Activated CD8-positive, alpha-beta memory T cell treated with anti-CD3 and anti-CD28 coated beads, Interleukin-2, amount 50 U/mL, for 1 hour (primary cell): ENCODE measurements around the gene ACSL4.
"Not testable (repeated sequence)": the region's sequence is repeated elsewhere in the genome, so short reads cannot be mapped to it uniquely, and the experiment has no call there.

Experiments used
- DNase-seq: peaks from one replicate; pipeline ENCODE4 v3.0.0-alpha.2; 2020; ENCODE audit errors: extremely low read depth

ACSL4 gene

DNA sequence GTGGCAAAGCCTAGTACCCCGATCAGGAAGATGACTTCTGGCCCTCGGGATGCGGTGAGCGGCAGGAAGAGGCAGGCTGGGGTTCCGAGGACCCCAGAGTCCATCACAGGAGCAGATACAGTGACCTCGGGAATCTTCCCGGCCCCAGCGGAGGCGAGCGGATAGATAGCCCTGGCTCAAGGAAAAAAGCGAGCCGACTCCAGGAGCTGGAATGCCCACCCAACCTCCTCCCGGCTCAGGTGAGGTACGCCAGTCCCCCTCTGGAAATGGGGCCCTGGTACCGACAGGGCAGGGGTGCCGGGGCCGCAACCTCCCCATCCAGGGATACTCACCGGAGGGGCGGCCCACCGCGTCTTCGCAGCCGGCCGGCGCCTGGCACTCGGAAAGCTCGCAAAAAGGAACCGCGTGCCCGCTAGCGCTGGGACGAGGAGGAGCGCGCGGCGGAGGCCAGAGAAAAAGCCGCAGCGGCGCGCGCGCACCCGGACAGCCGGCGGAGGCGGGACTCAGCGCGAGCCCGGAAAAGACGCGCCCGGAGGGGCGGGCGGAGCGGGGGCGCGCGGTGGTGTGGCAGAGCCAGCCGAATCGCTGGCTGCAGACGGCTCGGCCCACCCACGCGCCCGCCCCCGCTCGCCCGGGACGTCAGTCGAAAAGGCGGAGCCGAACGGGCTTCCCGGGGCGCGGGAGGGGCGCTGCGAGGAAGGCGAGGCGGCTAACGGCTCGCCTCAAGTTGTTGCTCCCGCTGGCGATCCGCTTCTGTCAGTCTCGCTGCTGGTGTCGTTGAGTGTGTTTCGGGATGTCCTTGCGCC, at the start of gene ACSL4:
ACSL4 (minus strand) TSS at position 451 of the 806 bp plus-strand sequence. CDS start 49,894 bp downstream, outside the sequence.
- DNase-seq = peak; percentile 66

DNA sequence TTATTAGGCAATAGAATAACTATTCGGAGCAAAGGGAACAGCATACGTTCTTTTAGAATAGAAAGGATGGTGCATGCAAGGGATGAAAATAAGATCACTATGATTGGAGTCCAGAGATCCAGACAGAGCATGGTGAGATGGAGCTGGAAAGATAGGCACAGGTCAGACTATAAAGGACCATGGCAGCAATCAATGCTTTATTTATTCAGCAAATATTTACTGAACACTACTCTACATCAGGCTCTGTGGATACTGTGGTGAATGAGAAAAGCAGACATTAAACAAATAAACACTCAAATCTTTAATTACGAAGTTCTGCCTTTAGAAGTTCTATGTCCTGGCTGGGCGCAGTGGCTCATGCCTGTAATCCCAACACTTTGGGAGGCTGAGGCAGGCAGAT, 44.7 kb upstream of the ACSL4 start:
- no peak for DNase-seq

GRCh38 chrX:109776986-109777385, 43.9 kb upstream of the ACSL4 start:
- no peak for DNase-seq

DNA sequence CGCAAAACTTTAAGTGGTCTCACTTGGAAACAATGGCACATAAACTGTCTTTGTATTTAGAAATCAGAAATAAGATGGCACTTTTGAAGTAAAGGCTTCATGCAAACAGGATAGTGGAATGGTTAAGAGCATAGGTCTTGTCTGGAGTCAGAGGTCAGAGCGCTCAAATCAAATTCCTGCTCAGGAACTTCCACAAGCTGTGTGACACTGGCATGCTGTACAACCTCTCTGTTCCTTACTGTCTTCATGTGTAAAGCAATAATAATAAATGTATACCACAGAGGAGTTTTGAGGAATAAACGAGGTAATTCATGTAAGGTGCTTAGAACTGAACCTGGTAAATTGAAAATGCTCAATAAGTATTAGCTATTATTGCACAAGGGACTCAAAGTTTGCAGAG, 43.4 kb upstream of the ACSL4 start:
- DNase-seq = no peak

GRCh38 chrX:109775386-109775785, 42.3 kb upstream of the ACSL4 start:
- no peak for DNase-seq

- DNase-seq = no peak
These were observed 41.6 kb upstream of the ACSL4 start for GRCh38 chrX:109774706-109775105.

DNA sequence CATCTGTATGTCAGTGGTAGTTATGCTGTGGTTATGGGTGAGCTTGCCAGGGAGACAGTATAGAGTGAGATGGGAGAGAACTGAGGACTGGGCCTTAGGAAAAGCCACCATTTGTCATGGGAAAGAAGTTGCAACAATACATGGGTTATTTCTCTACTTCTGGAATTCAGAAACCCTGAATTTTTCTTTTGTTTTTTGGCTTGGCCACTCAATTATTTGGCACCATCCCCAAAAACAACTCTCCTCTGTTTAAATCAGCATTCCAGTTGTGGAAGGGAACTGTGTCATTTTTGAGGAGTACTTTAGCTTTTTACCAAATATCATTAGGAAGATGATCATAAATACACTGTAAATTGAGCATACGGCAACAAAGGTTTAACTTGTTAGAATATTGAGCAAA, 41.1 kb upstream of the ACSL4 start:
- no peak for DNase-seq

GRCh38 chrX:109773374-109773773, 40.3 kb upstream of the ACSL4 start:
- DNase-seq = no peak

DNA sequence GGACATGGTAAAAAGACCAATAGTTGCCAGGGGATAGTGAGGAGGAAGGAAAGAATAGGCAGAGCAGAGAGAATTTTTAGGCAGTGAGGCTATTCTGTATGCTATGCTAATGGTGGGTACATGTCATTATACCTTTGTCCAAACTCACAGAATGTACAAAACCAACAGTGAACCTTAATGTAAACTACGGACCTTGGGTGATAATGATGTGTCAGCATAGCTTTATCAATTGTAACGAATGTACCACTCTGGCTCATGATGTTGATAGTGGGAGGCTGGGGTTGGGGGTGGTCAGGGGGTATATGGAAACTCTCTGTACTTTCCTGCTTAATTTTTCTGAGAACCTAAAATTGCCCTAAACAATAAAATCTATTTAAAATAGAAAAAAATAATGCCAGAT, 37.7 kb upstream of the ACSL4 start:
- no peak for DNase-seq

GRCh38 chrX:109760922-109761250, 27.8 kb upstream of the ACSL4 start:
- no peak for DNase-seq

DNA sequence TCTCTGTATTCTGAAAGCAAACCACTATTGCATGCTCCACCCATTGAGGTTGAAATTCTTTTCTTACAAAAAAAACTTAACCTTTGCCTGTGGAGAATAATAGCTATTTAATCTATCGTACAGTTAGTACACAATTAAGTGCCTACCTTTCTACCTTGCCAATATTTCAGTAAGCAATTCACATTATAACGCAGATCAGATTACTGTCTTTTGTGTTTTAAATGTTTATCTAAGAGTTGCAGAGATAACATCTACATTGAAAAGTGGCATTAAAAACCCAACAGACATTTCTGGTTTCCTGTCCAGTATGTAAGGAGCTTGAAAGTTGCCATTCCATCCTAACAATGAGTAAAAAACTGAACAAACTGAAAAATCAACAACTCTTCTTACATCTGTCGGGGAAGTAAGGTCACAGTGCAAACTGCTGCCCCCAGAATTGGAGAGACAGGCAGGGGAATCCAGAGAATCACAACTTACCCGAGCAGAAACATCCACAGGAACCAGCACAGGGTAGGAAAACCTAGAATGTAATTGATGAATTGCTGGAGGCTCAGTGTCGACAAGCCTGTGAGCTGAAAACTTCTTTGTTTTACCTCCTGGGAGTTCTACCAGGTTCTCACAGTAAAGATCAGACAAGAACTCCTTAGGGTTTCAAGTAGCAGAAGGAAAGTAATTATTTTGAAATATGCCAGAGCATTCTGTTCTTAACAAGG, 27.3 kb upstream of the ACSL4 start:
- DNase-seq = no peak

DNA sequence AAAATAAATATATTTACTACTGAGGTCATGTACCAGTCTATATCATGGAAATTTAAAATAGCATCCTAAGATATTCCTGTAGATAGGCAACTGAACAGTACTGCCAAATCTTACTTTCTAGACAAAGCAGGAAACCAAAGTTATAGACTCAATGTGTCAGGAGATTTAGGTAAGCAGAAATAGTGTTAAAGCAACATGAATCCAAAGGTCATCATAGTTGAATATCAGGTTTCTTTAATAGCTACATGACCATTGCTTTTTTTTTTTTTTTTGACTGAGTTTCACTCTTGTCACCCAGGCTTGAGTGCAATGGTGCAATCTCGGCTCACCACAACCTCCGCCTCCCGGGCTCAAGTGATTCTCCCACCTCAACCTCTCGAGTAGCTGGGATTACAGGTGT, 20.2 kb upstream of the ACSL4 start:
- no peak for DNase-seq

GRCh38 chrX:109751698-109752097, 18.6 kb upstream of the ACSL4 start:
- DNase-seq = no peak

DNA sequence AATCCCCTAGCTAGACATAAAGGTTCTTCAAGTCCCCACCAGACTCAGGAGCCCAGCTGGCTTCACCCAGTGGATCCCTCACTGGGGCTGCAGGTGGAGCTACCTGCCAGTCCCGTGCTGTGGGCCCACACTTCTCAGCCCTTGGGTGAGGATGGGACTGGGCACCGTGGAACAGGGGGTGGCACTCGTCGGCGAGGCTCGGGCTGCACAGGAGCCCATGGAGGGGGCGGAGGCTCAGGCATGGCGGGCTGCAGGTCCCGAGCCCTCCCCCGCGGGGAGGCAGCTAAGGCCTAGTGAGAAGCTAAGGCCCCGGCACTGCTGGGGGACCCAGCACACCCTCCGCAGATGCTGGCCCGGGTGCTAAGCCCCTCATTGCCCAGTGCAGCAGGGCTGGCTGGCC, 16.1 kb upstream of the ACSL4 start:
- DNase-seq = no peak

DNA sequence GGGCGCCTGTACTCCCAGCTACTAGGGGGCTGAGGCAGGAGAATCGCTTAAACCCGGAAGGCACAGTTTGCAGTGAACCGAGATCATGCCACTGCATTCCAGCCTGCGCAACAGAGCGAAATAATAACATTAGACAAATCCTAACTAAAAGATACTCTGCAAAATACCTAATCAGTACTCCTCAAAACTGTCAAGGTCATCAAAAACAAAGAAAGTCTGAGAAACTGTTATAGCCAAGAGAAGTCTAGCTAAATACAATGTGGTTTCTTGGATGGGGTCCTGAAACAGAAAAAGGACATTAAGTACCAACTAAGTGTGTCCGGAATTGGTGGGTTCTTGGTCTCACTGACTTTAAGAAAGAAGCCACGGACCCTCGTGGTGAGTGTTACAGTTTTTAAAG, 14.6 kb upstream of the ACSL4 start:
- no peak for DNase-seq

DNA sequence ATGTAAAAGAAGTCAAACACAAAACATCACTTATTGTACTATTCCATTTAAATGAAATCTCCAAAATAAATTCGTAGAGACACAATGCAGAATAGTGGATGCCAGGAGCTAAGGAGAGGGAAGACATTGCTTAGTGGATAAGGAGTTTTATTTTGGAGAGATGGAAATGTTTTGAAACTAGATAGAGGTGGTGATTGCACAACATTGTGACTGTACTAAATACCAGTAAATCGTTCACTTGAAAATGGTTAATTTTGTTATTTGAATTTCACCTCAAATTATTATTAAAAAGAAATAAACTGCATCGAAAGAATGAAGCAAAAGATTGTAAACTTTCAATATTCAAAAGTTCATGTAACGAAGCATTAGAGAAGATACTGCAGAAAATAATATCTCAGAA, 9.7 kb upstream of the ACSL4 start:
- no peak for DNase-seq

- DNase-seq = not testable (repeated sequence)
These were observed 7.8 kb upstream of the ACSL4 start for GRCh38 chrX:109740896-109741295.

- no peak for DNase-seq
These were observed 7.4 kb upstream of the ACSL4 start for GRCh38 chrX:109740433-109740809.

DNA sequence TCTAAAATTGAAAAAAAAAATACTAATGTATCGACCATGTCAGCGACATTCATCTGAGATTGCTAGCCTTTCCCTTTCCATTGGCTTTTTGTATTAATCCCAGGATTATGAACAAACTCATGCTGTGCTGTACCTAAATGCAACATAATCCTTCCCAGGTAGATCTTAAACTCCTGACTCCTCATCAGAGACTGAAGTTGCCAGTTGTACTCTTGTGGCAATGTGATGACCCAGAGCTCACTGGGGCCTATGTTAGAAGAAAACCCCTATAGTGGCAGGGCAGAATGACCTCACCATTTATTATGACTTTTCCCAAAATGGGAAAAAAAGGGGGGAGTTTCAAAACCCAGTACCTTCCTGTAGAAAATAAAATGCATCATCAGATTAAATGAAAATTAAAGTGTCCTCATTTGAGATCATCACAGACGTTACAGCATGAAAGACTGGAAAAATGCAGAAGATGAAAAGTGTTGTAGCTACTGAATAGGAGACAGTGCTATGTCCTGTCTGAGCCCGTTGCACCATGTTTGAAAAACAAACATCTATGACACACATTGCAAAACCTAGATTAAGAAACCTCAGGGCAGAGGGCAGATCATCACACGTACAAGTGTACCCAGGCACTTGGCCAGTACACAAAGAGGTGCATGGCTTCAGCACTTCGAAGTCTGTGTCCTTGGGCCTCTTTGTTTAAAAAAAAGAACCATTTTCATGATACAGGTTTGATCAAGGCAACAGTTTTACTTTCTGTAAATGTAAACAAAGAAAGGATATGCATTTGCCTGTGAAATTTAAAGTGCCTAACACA, 6.8 kb upstream of the ACSL4 start:
- no peak for DNase-seq

DNA sequence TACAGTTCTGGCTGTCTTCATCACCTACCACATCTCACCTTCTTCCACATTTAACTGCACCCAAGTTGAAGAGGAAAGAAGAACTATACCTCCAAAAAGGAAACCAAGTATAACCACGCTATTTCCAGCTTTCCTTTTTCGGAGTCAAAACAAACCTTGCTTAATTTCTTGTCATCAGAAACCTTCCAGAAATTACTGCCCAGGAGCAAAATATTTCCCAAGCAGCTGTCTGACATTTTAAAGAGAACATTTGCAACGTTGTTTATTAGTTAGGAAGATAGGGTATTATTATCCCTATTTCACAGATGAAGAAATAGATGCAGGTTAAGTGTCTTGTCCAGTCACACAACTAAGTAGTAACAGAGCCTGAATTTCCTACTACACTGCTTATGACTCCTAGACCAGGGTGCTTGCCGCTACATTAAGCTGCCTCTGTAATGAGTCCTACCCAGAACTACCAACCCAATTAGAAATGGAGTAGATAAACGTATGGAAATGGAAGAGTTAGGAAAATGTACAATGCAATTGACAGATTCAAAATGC, 2.2 kb upstream of the ACSL4 start:
- DNase-seq = no peak

- DNase-seq = no peak
These were observed 591 bp upstream of the ACSL4 start for GRCh38 chrX:109733613-109734083.
